Ishikawa (cell line): ENCODE measurements around the gene SETBP1.

Source experiments
- CEBPB ChIP-seq: IDR thresholded peaks from 2 replicates; pipeline ENCODE4 v1.6.1; 2012
- CREB1 ChIP-seq: IDR thresholded peaks from 2 replicates; pipeline ENCODE4 v1.6.1; 2012; ENCODE audit warnings: low read depth
- EGR1 ChIP-seq: IDR thresholded peaks from 2 replicates; pipeline ENCODE4 v1.6.1; 2012
- EP300 ChIP-seq: IDR thresholded peaks from 2 replicates; pipeline ENCODE4 v1.6.1; 2012; ENCODE audit warnings: borderline replicate concordance
- FOXM1 ChIP-seq: IDR thresholded peaks from 2 replicates; pipeline ENCODE4 v1.6.1; 2012; ENCODE audit warnings: low read depth, borderline replicate concordance
- MAX ChIP-seq: IDR thresholded peaks from 2 replicates; pipeline ENCODE4 v1.6.1; 2012
- NFIC ChIP-seq: IDR thresholded peaks from 2 replicates; pipeline ENCODE4 v1.6.1; 2012
- RAD21 ChIP-seq: IDR thresholded peaks from 2 replicates; pipeline ENCODE4 v1.6.1; 2012; ENCODE audit warnings: low read depth
- REST ChIP-seq: IDR thresholded peaks from 2 replicates; pipeline ENCODE4 v1.6.1; 2012; ENCODE audit warnings: low read depth, mild to moderate bottlenecking
- TAF1 ChIP-seq: IDR thresholded peaks from 2 replicates; pipeline ENCODE4 v1.6.1; 2012; ENCODE audit warnings: low read depth, mild to moderate bottlenecking
- TCF12 ChIP-seq: IDR thresholded peaks from 2 replicates; pipeline ENCODE4 v1.6.1; 2012; ENCODE audit warnings: low read depth
- TEAD4 ChIP-seq: IDR thresholded peaks from 2 replicates; pipeline ENCODE4 v1.6.1; 2012
- USF1 ChIP-seq: IDR thresholded peaks from 2 replicates; pipeline ENCODE4 v1.6.1; 2012
- YY1 ChIP-seq: IDR thresholded peaks from 2 replicates; pipeline ENCODE4 v1.6.1; 2012; ENCODE audit warnings: low read depth
- ZBTB7A ChIP-seq: IDR thresholded peaks from 2 replicates; pipeline ENCODE4 v1.6.1; 2012; ENCODE audit warnings: low read depth

The SETBP1 gene

GRCh38 chr18:44961288-44961995, 280.8 kb downstream of the SETBP1 start:
- TF ChIP-seq RAD21 (no peak), CEBPB (no peak), NFIC (no peak), REST (no peak), CREB1 (no peak), EP300 (no peak)

- TF ChIP-seq MAX (no peak), USF1 (no peak), FOXM1 (no peak), YY1 (no peak), TAF1 (no peak), EGR1 (no peak), RAD21 (no peak), TEAD4 (no peak), REST (no peak), EP300 (no peak), CEBPB (no peak), NFIC (no peak), TCF12 (no peak), CREB1 (no peak), ZBTB7A (no peak)
These were observed 286.9 kb downstream of the SETBP1 start for GRCh38 chr18:44967599-44967998.

GRCh38 chr18:44968336-44968735, 287.6 kb downstream of the SETBP1 start:
- TF ChIP-seq TEAD4 (no peak), USF1 (no peak), EGR1 (no peak), NFIC (no peak), MAX (no peak), TCF12 (no peak), FOXM1 (no peak), YY1 (no peak), EP300 (no peak), RAD21 (no peak), REST (no peak), CREB1 (no peak)

- no peak for TF ChIP-seq RAD21
- no peak for TF ChIP-seq EGR1
- TF ChIP-seq FOXM1 = no peak
- no peak for TF ChIP-seq NFIC
These were observed 288.6 kb downstream of the SETBP1 start for GRCh38 chr18:44969214-44969795.
